Hepatocyte (in vitro differentiated cells): ENCODE results near the gene KCTD10. TPM values are rescaled to one million over a fixed set of nuclear protein-coding genes. Genes with fewer than 3 reads are reported as not detected.

Experiments
- DNase-seq: peaks from one replicate; pipeline ENCODE4 v3.0.0-alpha.2; 2016; ENCODE audit warnings: low spot score
- H2AFZ ChIP-seq: fragments of 200-600 bp; sonication (generic); 2 replicates; pipeline ENCODE4 v1.6.0; 2016; ENCODE audit warnings: antibody characterized with exemption, mild to moderate bottlenecking
- H3K27ac ChIP-seq: fragments of 200-600 bp; sonication (generic); 2 replicates; pipeline ENCODE4 v1.5.1; 2016; ENCODE audit warnings: mild to moderate bottlenecking
- H3K27me3 ChIP-seq: fragments of 200-600 bp; sonication (generic); 2 replicates; pipeline ENCODE4 v1.6.1; 2016
- H3K36me3 ChIP-seq: fragments of 200-600 bp; sonication (generic); replicated peaks from 2 replicates; pipeline ENCODE4 v1.5.1; 2016; ENCODE audit warnings: low read depth; ENCODE audit not compliant: insufficient read depth
- H3K4me1 ChIP-seq: fragments of 200-600 bp; sonication (generic); 2 replicates; pipeline ENCODE4 v1.5.1; 2016; ENCODE audit warnings: mild to moderate bottlenecking, moderate library complexity; ENCODE audit not compliant: insufficient read depth
- H3K4me2 ChIP-seq: fragments of 200-600 bp; sonication (generic); 2 replicates; pipeline ENCODE4 v1.6.0; 2016
- H3K4me3 ChIP-seq: fragments of 200-600 bp; sonication (generic); 2 replicates; pipeline ENCODE4 v1.5.1; 2016; ENCODE audit warnings: mild to moderate bottlenecking
- H3K79me2 ChIP-seq: fragments of 200-600 bp; sonication (generic); 2 replicates; pipeline ENCODE4 v1.6.0; 2017; ENCODE audit warnings: mild to moderate bottlenecking
- H3K9me2 ChIP-seq: fragments of 200-600 bp; sonication (generic); replicated peaks from 2 replicates; pipeline ENCODE4 v1.6.0; 2017; ENCODE audit warnings: mild to moderate bottlenecking; ENCODE audit not compliant: insufficient read depth
- H3K9me3 ChIP-seq: fragments of 200-600 bp; sonication (generic); 2 replicates; pipeline ENCODE4 v1.5.1; 2016; ENCODE audit warnings: low read depth, mild to moderate bottlenecking
- H4K20me1 ChIP-seq: fragments of 200-600 bp; sonication (generic); 2 replicates; pipeline ENCODE4 v1.6.0; 2016; ENCODE audit warnings: mild to moderate bottlenecking; ENCODE audit not compliant: insufficient read depth, poor library complexity, severe bottlenecking
- CTCF ChIP-seq: fragments of 200-600 bp; sonication (generic); IDR thresholded peaks from 2 replicates; pipeline ENCODE4 v1.5.1; 2016; ENCODE audit warnings: antibody characterized with exemption, mild to moderate bottlenecking; ENCODE audit not compliant: poor library complexity
- EZH2 ChIP-seq: fragments of 200-600 bp; sonication (generic); IDR thresholded peaks from 2 replicates; pipeline ENCODE4 v1.6.1; 2016; ENCODE audit warnings: antibody characterized with exemption, mild to moderate bottlenecking, borderline replicate concordance
- EZH2phosphoT487 ChIP-seq: fragments of 200-600 bp; sonication (generic); IDR thresholded peaks from one replicate; pipeline ENCODE4 v1.6.1; 2018; ENCODE audit warnings: antibody characterized with exemption, mild to moderate bottlenecking, low read depth, moderate library complexity; ENCODE audit not compliant: unreplicated experiment, severe bottlenecking
- WGBS: methylation state at CpG from one replicate; pipeline ENCODE4 v1.1.6; 2016; ENCODE audit warnings: low lambda C conversion rate; ENCODE audit errors: missing lambda C conversion rate; 5-methylcytosine and 5-hydroxymethylcytosine counted together
- polyA plus RNA-seq: library from polyadenylated mRNA; unstranded; fragments of >200 nt; fragmentation: Nextera tagmentation; extraction: Ambion mirVana; gene quantifications from 2 replicates; pipeline ENCODE4 v1.2.1, GENCODE V29; 2016
- total RNA-seq: library from RNA; depleted of rRNA; stranded (reverse); fragments of >200 nt; gene quantifications from 2 replicates; pipeline ENCODE4 v1.2.3, GENCODE V29; 2014

KCTD10 gene
- total and polyA plus RNA-seq, 2 experiments from 2014 or later = 29.4 to 29.7 TPM

GRCh38 chr12:109503611-109504010, 26.5 kb upstream of the KCTD10 start:
- Histone ChIP-seq H3K9me2 (no peaks in the 10 kb centered on the region), H3K36me3 (no peaks in the 10 kb centered on the region), H2AFZ (no peak overlapping the region), H3K9me3 (no peaks in the 10 kb centered on the region), H4K20me1 (no peaks in the 10 kb centered on the region), H3K27ac (no peak overlapping the region), H3K4me2 (no peak overlapping the region), H3K4me3 (no peak overlapping the region), H3K4me1 (no peaks in the 10 kb centered on the region), H3K27me3 (no peaks in the 10 kb centered on the region), H3K79me2 (no peaks in the 10 kb centered on the region)
- TF ChIP-seq EZH2 (no peak), EZH2phosphoT487 (no peak), CTCF (no peak)
- DNase-seq = no peak
- 51% methylated on average over 3 of the region's 3 CpGs for WGBS

- no peaks in the 10 kb centered on the region for H4K20me1 ChIP-seq
- H3K36me3 ChIP-seq = no peaks in the 10 kb centered on the region
- no peak overlapping the region for H2AFZ ChIP-seq
- H3K4me3 ChIP-seq = no peak overlapping the region
- H3K9me2 ChIP-seq = no peaks in the 10 kb centered on the region
- H3K27ac ChIP-seq = no peak overlapping the region
- TF ChIP-seq EZH2 = no peak
- no peak for TF ChIP-seq EZH2phosphoT487
- TF ChIP-seq CTCF = no peak
- H3K79me2 ChIP-seq = no peaks in the 10 kb centered on the region
- H3K4me2 ChIP-seq = no peak overlapping the region
- H3K9me3 ChIP-seq = no peaks in the 10 kb centered on the region
- 97% methylated on average over 5 of the region's 5 CpGs for WGBS
- DNase-seq = no peak
- H3K4me1 ChIP-seq = no peaks in the 10 kb centered on the region
- H3K27me3 ChIP-seq = no peaks in the 10 kb centered on the region
Observed at GRCh38 chr12:109502332-109502731, 25.2 kb upstream of the KCTD10 start.

- Histone ChIP-seq H2AFZ (no peak overlapping the region), H3K4me3 (no peak overlapping the region), H3K4me1 (no peaks in the 10 kb centered on the region), H3K9me2 (no peaks in the 10 kb centered on the region), H3K27me3 (no peaks in the 10 kb centered on the region), H3K79me2 (no peaks in the 10 kb centered on the region), H4K20me1 (no peaks in the 10 kb centered on the region), H3K27ac (no peak overlapping the region), H3K36me3 (no peaks in the 10 kb centered on the region), H3K4me2 (no peak overlapping the region), H3K9me3 (no peaks in the 10 kb centered on the region)
- TF ChIP-seq CTCF (no peak), EZH2phosphoT487 (no peak), EZH2 (no peak)
- 95% methylated on average over 6 of the region's 6 CpGs for WGBS
- no peak for DNase-seq
Observed at GRCh38 chr12:109501299-109501698, 24.2 kb upstream of the KCTD10 start.
